Spleen (tissue), 7 donors: Measurements from ENCODE around the gene ZDHHC24.

Source experiments
- CTCF ChIP-seq, 11 experiments: fragments of 200-600 bp in 7 of 11; fragments of 450-650 bp in 4 of 11; sonication (generic) in 4 of 11; IDR thresholded peaks in 8 of 11; conservative IDR thresholded peaks in 3 of 11; 1 replicate in 7 of 11; 2 replicates in 4 of 11; pipeline versions ENCODE4 v1.4.0 to v1.8.0; 2016 to 2021; ENCODE audit warnings: antibody characterized with exemption in 11 of 11, inconsistent platforms in 4 of 11, mild to moderate bottlenecking in 1 of 11
- POLR2A ChIP-seq, 3 donors: fragments of 450-650 bp; IDR thresholded peaks; one replicate each; pipeline ENCODE4 v1.5.1; 2017; ENCODE audit warnings: antibody characterized with exemption in 3 of 3, mild to moderate bottlenecking in 1 of 3
- POLR2AphosphoS5 ChIP-seq, 3 donors: sonication (generic); formaldehyde crosslinking; IDR thresholded peaks; one replicate each; pipeline ENCODE4 v1.5.1; 2017; ENCODE audit warnings: antibody characterized with exemption in 3 of 3
- donor health status: DM: no; HTN: no; CAD: no; lungs with moderate emphysema.
- donor health status: DM: no; HTN: no; CAD: no.
- donor health status: DM: no; HTN: no; CAD: no.

GRCh38 chr11:66554602-66555001, 8.8 kb upstream of the ZDHHC24 start:
- TF ChIP-seq POLR2A (IDR thresholded peaks at IDR 0.05) = no peak
- no peak for TF ChIP-seq CTCF (IDR thresholded peaks at IDR 0.05 in 8 of 11, conservative IDR thresholded peaks at IDR 0.05 in 3 of 11)
- TF ChIP-seq POLR2AphosphoS5 (IDR thresholded peaks at IDR 0.05) = no peak
